Gastrocnemius medialis (tissue), 4 donors: ENCODE data around the gene AJAP1. TPM values are rescaled to one million over a fixed set of nuclear protein-coding genes. Genes with fewer than 3 reads are reported as not detected.

Experiments
- ATAC-seq, 2 donors: fragments of 150-250 bp; one replicate each; pipeline ENCODE4 v1.9.1; 2016
- DNase-seq, 2 donors: peaks; one replicate each; pipeline ENCODE4 v3.0.0-alpha.2; 2019
- H3K27ac ChIP-seq, 4 donors: fragments of 200-600 bp; sonication (generic); 1 replicate in 1 of 4; 2 replicates in 3 of 4; pipeline ENCODE4 v1.5.1; 2016 to 2018; ENCODE audit warnings: mild to moderate bottlenecking in 2 of 4, moderate library complexity in 1 of 4
- H3K27me3 ChIP-seq, 3 donors: fragments of 200-600 bp; sonication (generic) in 2 of 3; 1 replicate in 1 of 3; 2 replicates in 2 of 3; pipeline versions ENCODE4 v1.5.1 to v1.6.0; 2016 to 2019; ENCODE audit warnings: mild to moderate bottlenecking in 1 of 3, moderate library complexity in 1 of 3
- H3K36me3 ChIP-seq, 2 donors: fragments of 200-600 bp; sonication (generic) in 1 of 2; one replicate each; pipeline ENCODE4 v1.5.1; 2017 to 2018
- H3K4me1 ChIP-seq, 2 donors: fragments of 200-600 bp; sonication (generic) in 1 of 2; one replicate each; pipeline ENCODE4 v1.5.1; 2016 to 2017; ENCODE audit warnings: mild to moderate bottlenecking in 2 of 2
- H3K4me3 ChIP-seq, 4 donors: fragments of 200-600 bp; sonication (generic) in 3 of 4; 1 replicate in 1 of 4; 2 replicates in 3 of 4; pipeline ENCODE4 v1.5.1; 2016 to 2019; ENCODE audit warnings: mild to moderate bottlenecking in 2 of 4
- H3K9me3 ChIP-seq, 3 donors: fragments of 200-600 bp; sonication (generic) in 2 of 3; 1 replicate in 1 of 3; 2 replicates in 2 of 3; pipeline ENCODE4 v1.5.1; 2016 to 2019
- POLR2A ChIP-seq, 2 donors: fragments of 450-650 bp; IDR thresholded peaks; one replicate each; pipeline ENCODE4 v1.6.1; 2017; ENCODE audit warnings: antibody characterized with exemption in 2 of 2, mild to moderate bottlenecking in 2 of 2, moderate library complexity in 2 of 2
- in situ Hi-C, 4 donors: fragments of 200-750 bp; cut with MboI; loops; one replicate each; pipeline versions ENCODE4 v1.15.0 to v1.8.0; 2017; ENCODE audit warnings: low sequenced_read_pairs in 4 of 4
- intact Hi-C: fragments of 100-400 bp; cut with DNase I; formaldehyde crosslinking; loops from one replicate; pipeline ENCODE4 v1.15.1; 2023; ENCODE audit warnings: low total_unique reads
- total RNA-seq, 4 donors: library from RNA; depleted of rRNA; stranded (reverse); fragments of >200 nt; gene quantifications; one replicate each; pipeline versions ENCODE4 v1.1.0 to v1.2.3, GENCODE V29; 2016
- TF ChIP-seq, protein P1 (sequence below), 5 experiments: fragments of 450-650 bp in 3 of 5; fragments of 200-600 bp in 2 of 5; sonication (generic) in 2 of 5; IDR thresholded peaks in 4 of 5; conservative IDR thresholded peaks in 1 of 5; 1 replicate in 4 of 5; 2 replicates in 1 of 5; pipeline ENCODE4 v1.5.1; 2016 to 2019; ENCODE audit warnings: antibody characterized with exemption in 5 of 5, mild to moderate bottlenecking in 3 of 5, moderate library complexity in 3 of 5

AJAP1 gene
- total RNA-seq, 4 donors from 2014 or later, result 0.03 to 0.18 (median 0.05) TPM; not detected in 1

DNA sequence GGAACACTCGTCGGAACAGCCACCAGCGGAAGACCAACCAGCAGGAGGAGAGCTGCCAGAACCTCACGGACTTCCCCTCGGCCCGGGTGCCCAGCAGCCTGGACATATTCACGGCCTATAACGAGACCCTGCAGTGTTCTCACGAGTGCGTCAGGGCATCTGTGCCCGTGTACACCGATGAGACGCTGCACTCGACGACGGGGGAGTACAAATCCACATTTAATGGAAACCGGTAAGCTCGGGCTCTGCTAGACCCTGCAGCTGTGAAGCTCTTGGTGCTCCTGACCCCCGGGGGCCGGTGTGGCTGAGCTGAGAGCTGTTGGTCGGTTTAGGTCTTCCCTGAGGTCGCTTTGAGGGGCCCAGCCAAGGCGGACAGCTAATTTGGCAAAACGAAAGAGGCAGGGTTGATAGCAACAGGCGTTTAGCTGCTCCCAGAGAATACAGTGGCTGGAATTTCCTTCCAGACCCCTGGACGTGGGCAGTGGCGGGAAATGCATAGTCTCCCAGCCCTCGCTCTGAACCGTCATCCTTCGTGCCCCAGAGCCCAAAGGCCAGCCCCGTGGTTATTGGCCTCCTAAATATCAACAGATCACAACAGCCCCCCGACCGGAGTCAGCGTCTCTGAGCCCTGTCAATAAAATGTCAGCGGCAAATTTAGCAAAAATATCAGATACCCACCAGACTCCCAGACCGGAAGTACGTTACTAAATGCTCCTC lies 118.0 kb downstream of the AJAP1 start:
- Histone ChIP-seq H3K9me3 (no peaks in the 10 kb centered on the region), H3K4me1 (no peaks in the 10 kb centered on the region), H3K27me3 (no peaks in the 10 kb centered on the region), H3K36me3 (no peaks in the 10 kb centered on the region), H3K4me3 (no peak overlapping the region), H3K27ac (no peak overlapping the region)
- in situ Hi-C loops (loop anchor here in 1 of 4 donors (10.0 kb wide), 1 partner anchor 118 kb away; the partner anchor contains the start of gene AJAP1), intact Hi-C loops (no loop called here)
- no peak for DNase-seq
- TF ChIP-seq POLR2A (IDR thresholded peaks at IDR 0.05), result no peak
- TF ChIP-seq, protein P1, sequence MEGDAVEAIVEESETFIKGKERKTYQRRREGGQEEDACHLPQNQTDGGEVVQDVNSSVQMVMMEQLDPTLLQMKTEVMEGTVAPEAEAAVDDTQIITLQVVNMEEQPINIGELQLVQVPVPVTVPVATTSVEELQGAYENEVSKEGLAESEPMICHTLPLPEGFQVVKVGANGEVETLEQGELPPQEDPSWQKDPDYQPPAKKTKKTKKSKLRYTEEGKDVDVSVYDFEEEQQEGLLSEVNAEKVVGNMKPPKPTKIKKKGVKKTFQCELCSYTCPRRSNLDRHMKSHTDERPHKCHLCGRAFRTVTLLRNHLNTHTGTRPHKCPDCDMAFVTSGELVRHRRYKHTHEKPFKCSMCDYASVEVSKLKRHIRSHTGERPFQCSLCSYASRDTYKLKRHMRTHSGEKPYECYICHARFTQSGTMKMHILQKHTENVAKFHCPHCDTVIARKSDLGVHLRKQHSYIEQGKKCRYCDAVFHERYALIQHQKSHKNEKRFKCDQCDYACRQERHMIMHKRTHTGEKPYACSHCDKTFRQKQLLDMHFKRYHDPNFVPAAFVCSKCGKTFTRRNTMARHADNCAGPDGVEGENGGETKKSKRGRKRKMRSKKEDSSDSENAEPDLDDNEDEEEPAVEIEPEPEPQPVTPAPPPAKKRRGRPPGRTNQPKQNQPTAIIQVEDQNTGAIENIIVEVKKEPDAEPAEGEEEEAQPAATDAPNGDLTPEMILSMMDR (IDR thresholded peaks at IDR 0.05 in 4 of 5, conservative IDR thresholded peaks at IDR 0.05 in 1 of 5), result no peak
- ATAC-seq, result no peak

DNA sequence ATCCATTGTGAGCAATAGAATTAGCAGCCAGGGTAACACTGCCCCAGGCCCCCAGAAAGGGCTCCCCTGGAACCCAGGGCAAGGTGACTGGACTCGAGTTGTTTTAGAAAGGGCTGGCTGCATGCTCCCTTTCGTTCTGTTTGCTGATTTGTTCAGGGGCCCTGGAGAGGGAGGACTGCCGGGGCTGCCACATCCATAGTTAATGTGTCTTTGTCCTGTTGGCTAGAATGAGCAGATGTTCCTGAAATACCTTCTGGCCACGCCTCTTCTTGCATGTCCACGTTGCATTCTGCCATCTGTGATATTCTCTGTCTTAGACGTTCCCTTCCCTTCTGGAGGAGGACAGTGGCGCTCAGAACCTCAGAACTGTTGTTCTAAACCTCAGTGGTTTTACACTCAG lies 118.8 kb downstream of the AJAP1 start:
- ATAC-seq, result no peak

DNA sequence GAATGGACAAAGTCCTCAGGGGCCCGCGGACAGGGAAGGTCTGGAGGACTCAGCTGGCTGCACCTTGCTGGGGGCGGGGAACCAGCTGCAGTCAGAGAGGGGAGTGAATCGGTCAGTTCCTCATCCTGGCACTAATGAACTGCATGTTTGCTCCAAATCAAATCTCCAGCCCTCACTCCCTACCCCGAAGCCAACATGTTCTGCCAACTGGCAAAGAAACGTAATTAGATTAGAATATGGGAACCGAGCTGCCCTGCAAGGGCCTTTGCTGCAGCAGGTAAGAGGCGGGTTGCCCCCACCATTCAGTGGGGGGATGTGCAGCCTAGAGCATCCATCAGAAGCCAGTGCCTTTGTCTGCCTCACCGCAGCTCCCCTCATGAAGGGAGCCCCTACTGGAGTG lies 121.1 kb downstream of the AJAP1 start:
- Histone ChIP-seq H3K9me3 (no peaks in the 10 kb centered on the region), H3K27me3 (no peaks in the 10 kb centered on the region), H3K4me1 (no peaks in the 10 kb centered on the region), H3K27ac (no peak overlapping the region), H3K4me3 (no peak overlapping the region), H3K36me3 (no peaks in the 10 kb centered on the region)
- no peak for TF ChIP-seq POLR2A (IDR thresholded peaks at IDR 0.05)
- TF ChIP-seq, protein P1 (IDR thresholded peaks at IDR 0.05 in 4 of 5, conservative IDR thresholded peaks at IDR 0.05 in 1 of 5), result no peak
- intact Hi-C loops, result no loop called here
- ATAC-seq (no peak), DNase-seq (no peak)
- in situ Hi-C loops, result loop anchor here in 1 of 4 donors (10.0 kb wide), 1 partner anchor 121 kb away; the partner anchor contains the start of gene AJAP1

More for the DNA sequence above, 118.8 kb downstream of the AJAP1 start:
- H3K4me1 ChIP-seq, result no peaks in the 10 kb centered on the region
- no peak for TF ChIP-seq POLR2A (IDR thresholded peaks at IDR 0.05)
- TF ChIP-seq, protein P1 (IDR thresholded peaks at IDR 0.05 in 4 of 5, conservative IDR thresholded peaks at IDR 0.05 in 1 of 5), result no peak
- no peak for DNase-seq
- H3K36me3 ChIP-seq, result no peaks in the 10 kb centered on the region
- H3K9me3 ChIP-seq, result no peaks in the 10 kb centered on the region
- in situ Hi-C loops, result loop anchor here in 1 of 4 donors (10.0 kb wide), 1 partner anchor 118 kb away; the partner anchor contains the start of gene AJAP1
- no peak overlapping the region for H3K27ac ChIP-seq
- no peak overlapping the region for H3K4me3 ChIP-seq
- intact Hi-C loops, result no loop called here
- no peaks in the 10 kb centered on the region for H3K27me3 ChIP-seq

DNA sequence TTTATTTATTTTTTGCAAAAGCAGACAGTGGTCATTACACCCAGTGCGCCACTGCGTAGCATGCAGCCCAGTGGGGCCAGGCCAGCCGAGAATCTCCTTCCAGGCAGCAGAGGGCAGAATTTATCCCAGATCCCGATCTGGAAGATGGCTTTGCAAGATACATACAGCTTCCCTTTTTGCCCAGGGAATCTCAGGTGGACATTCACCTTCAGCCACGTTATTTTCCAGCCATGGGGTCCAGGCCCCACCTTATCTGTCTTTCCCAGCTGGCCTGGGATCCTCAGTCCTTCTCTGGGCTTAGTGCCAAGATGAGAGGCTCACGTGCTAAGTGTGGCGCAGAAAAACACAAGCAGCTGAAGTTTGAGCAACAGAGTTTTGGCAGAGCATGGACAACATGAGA lies 123.6 kb downstream of the AJAP1 start:
- Histone ChIP-seq H3K4me1 (no peaks in the 10 kb centered on the region), H3K9me3 (no peaks in the 10 kb centered on the region), H3K36me3 (no peaks in the 10 kb centered on the region), H3K27me3 (no peaks in the 10 kb centered on the region), H3K4me3 (no peak overlapping the region), H3K27ac (no peak overlapping the region)
- no peak for ATAC-seq
- no peak for DNase-seq
- in situ Hi-C loops (loop anchor here in 1 of 4 donors (10.0 kb wide), 1 partner anchor 123 kb away; the partner anchor contains the start of gene AJAP1), intact Hi-C loops (no loop called here)
- no peak for TF ChIP-seq POLR2A (IDR thresholded peaks at IDR 0.05)
- TF ChIP-seq, protein P1 (IDR thresholded peaks at IDR 0.05 in 4 of 5, conservative IDR thresholded peaks at IDR 0.05 in 1 of 5), result no peak
